Measurements from ENCODE around the gene TEKTIP1. TPM values are rescaled to one million over a fixed set of nuclear protein-coding genes. Genes with fewer than 3 reads are reported as not detected.

Gene TEKTIP1
- total RNA-seq, 1 donor from 2014 or later, result 0.73 TPM

- no peak for TF ChIP-seq CTCF (IDR thresholded peaks at IDR 0.05)
- H3K27ac Mint-ChIP-seq (ENCODE audit: unreplicated experiment), result no peak overlapping the region
- H3K4me3 Mint-ChIP-seq (ENCODE audit: unreplicated experiment), result no peak overlapping the region
- no peaks in the 10 kb centered on the region for H3K27me3 Mint-ChIP-seq (ENCODE audit: unreplicated experiment)
- no peaks in the 10 kb centered on the region for H3K36me3 Mint-ChIP-seq (ENCODE audit: unreplicated experiment)
- no peak for DNase-seq (ENCODE audit: extremely low spot score, unreplicated experiment)
- H3K9me3 Mint-ChIP-seq (ENCODE audit: unreplicated experiment), result no peaks in the 10 kb centered on the region
- no peaks in the 10 kb centered on the region for H3K4me1 Mint-ChIP-seq (ENCODE audit: unreplicated experiment)
Measured at GRCh38 chr19:3586707-3587346, 47.9 kb downstream of the TEKTIP1 start.

DNA sequence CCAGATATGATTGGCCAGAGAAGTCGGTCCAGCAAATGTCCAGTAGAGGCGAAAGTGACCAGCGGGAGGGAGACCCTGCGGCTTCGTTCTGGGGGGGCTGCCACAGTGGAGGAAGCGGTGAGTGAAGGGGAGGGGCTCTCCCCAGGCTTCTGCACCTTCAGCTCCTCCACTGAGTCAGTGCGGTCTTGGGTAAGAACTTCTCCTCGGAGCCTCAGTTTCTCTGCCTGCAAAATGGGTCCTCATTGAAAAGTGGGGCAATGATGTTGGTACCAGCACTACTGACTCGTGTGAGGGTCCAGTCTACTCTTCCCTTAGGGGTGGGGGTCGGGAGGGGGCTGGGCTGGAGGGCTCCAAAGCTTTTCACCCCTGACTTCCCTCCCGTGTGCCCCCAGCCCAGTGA lies 50.5 kb downstream of the TEKTIP1 start:
- no peaks in the 10 kb centered on the region for H3K9me3 Mint-ChIP-seq (ENCODE audit: unreplicated experiment)
- peaks cover under 1% of the 10 kb centered on the region for H3K27me3 Mint-ChIP-seq (ENCODE audit: unreplicated experiment)
- H3K4me3 Mint-ChIP-seq (ENCODE audit: unreplicated experiment), result no peak overlapping the region
- H3K4me1 Mint-ChIP-seq (ENCODE audit: unreplicated experiment), result no peaks in the 10 kb centered on the region
- no peaks in the 10 kb centered on the region for H3K36me3 Mint-ChIP-seq (ENCODE audit: unreplicated experiment)
- TF ChIP-seq CTCF (IDR thresholded peaks at IDR 0.05), result no peak
- no peak overlapping the region for H3K27ac Mint-ChIP-seq (ENCODE audit: unreplicated experiment)
- DNase-seq (ENCODE audit: extremely low spot score, unreplicated experiment), result no peak

- H3K36me3 Mint-ChIP-seq (ENCODE audit: unreplicated experiment), result no peaks in the 10 kb centered on the region
- H3K27me3 Mint-ChIP-seq (ENCODE audit: unreplicated experiment), result peaks cover 3% of the 10 kb centered on the region
- TF ChIP-seq CTCF (IDR thresholded peaks at IDR 0.05), result no peak
- H3K4me1 Mint-ChIP-seq (ENCODE audit: unreplicated experiment), result no peaks in the 10 kb centered on the region
- no peak for DNase-seq (ENCODE audit: extremely low spot score, unreplicated experiment)
- no peak overlapping the region for H3K4me3 Mint-ChIP-seq (ENCODE audit: unreplicated experiment)
- no peaks in the 10 kb centered on the region for H3K9me3 Mint-ChIP-seq (ENCODE audit: unreplicated experiment)
- no peak overlapping the region for H3K27ac Mint-ChIP-seq (ENCODE audit: unreplicated experiment)
Measured at GRCh38 chr19:3589949-3590348, 51.0 kb downstream of the TEKTIP1 start.

GRCh38 chr19:3590991-3591659 lies 52.2 kb downstream of the TEKTIP1 start:
- no peak for TF ChIP-seq CTCF (IDR thresholded peaks at IDR 0.05)
- H3K9me3 Mint-ChIP-seq (ENCODE audit: unreplicated experiment), result no peaks in the 10 kb centered on the region
- H3K27ac Mint-ChIP-seq (ENCODE audit: unreplicated experiment), result no peak overlapping the region
- no peak overlapping the region for H3K4me3 Mint-ChIP-seq (ENCODE audit: unreplicated experiment)
- DNase-seq (ENCODE audit: extremely low spot score, unreplicated experiment), result no peak
- peaks cover 3% of the 10 kb centered on the region for H3K27me3 Mint-ChIP-seq (ENCODE audit: unreplicated experiment)
- no peaks in the 10 kb centered on the region for H3K4me1 Mint-ChIP-seq (ENCODE audit: unreplicated experiment)
- no peaks in the 10 kb centered on the region for H3K36me3 Mint-ChIP-seq (ENCODE audit: unreplicated experiment)

DNA sequence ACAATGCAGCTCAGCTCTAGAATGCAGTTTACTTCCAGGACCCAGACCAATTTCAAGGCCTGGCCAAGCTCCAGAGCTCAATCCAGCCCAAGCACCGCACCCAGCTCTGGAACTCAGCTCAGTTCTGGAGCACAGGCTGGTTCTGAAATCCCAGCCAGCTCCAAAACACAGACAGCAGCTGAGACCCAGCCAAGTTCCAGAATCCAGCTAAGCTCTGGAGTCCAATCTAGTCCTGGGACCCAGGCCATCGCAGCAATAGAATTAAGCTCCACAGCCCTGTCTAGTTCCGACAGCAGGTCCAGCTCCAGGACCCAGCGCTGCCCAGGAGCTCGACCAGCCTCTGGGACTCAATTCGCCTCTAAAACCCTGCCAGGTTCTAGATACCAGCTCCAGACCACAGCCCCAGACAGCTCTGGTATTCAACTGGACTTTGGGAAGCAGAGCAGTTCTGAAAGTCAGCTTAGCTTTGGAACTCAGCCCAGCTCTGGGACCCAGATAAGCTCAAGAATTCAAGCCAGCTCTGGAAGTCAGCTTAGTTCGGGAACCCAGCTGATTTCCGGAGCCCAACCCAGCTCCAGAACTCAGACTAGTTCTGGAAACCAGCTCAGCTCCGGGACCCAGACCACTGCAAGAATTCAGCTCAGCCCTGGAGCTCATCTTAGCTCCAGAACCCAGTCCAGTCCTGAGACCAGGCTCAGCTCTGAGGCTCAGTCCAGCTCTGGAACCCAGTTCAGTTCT lies 53.1 kb downstream of the TEKTIP1 start:
- Mint-ChIP-seq H3K36me3 (ENCODE audit: unreplicated experiment) (no peaks in the 10 kb centered on the region), H3K27ac (ENCODE audit: unreplicated experiment) (no peak overlapping the region), H3K4me1 (ENCODE audit: unreplicated experiment) (no peaks in the 10 kb centered on the region), H3K9me3 (ENCODE audit: unreplicated experiment) (no peaks in the 10 kb centered on the region), H3K27me3 (ENCODE audit: unreplicated experiment) (peaks cover 3% of the 10 kb centered on the region), H3K4me3 (ENCODE audit: unreplicated experiment) (no peak overlapping the region)
- TF ChIP-seq CTCF (IDR thresholded peaks at IDR 0.05), result no peak
- no peak for DNase-seq (ENCODE audit: extremely low spot score, unreplicated experiment)

Measured in osteocyte (in vitro differentiated cells).